ENCODE measurements around the gene FLNB. TPM values are rescaled to one million over a fixed set of nuclear protein-coding genes. Genes with fewer than 3 reads are reported as not detected.

The FLNB gene
- total RNA-seq, 2 donors from 2014 or later = 410 to 585 TPM

DNA sequence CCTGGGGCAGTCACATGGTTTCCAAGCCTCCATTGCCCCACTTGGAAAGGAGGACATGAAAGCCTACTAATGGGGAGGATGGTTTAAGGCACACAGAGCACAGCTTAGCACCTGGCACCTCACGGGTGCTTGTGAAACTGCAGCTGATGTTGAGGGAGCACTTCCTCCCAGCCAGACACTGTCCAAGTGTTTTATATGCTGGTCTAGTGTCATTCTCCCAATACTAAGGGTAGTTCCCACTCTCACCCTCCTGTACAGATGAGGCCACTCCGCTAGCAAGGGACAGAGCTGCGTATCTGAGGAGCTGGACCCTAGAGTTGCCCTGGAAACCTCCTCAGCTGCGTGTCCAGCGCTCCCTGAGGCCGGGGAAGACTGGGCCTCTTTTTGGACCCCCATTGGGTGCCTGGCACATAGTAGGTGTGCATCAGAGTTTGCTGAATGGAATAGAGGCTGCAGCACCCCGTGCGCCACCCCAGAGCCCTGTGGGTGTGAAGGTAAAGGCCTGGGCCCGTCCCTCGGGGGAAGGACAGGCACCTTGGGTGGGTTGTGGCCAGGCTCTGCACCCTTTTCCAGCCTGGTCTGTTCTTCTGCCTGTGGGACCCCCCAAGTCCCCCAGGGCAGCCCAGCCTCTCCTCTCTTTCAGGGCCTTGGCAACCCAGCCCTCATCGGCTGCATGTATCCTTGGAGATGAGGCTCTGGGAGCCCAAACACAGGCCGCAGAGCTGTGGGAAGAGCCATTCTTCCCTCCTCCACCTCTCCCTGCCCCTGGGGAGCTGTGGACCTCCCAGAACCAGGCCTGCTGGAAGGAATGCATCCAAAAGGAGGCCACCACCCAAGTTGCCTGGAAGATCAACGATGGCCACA is 171.2 kb downstream of the FLNB start:
- intact Hi-C loops (cut with DNase I, micrococcal nuclease) = loop anchor here (10.0 kb wide), 2 partner anchors 115 to 175 kb away; partner anchors contain the start of gene FLNB (in 1 of the 2)
- no peak for DNase-seq
- no peak for ATAC-seq

DNA sequence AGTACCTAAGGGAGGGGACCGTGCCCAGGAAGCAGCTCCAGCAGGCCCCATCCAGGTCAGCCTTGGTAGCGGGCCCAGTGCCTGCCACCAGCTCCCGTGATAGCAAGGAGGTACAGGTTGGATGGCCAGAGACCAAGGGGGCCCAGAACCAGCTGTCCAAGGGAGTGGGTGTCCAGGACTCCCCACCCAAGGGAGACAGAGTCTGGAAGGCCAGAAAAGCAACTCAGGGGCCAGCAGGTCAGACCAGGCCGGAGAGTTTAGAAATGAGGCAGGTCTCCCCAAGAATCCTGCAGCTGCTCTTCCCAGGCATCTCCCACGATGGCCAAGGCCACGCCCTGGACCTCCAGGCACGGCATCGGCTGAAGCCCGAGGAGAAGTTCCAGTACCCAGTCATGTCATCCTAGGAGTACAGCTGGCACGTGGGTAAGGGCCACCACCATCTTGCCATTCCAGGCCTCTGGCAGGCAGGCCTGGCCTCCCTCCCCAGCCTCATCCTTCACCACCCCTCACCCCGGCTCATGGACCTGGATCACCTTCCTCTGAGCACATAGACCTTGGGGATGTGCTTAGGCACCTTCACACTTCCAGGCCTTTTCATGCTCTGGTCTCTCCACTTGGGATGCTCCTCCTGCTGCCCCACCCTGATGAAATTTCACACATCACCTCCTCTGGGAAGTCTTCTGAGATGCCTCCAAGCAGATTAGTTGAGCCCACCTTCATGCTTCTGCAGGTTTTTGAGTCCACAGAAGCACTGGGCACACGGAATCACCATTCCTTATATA is 172.1 kb downstream of the FLNB start:
- ATAC-seq = no peak
- intact Hi-C loops (cut with DNase I, micrococcal nuclease) = loop anchor here in 1 of 2 donors (10.0 kb wide), 1 partner anchor 115 kb away; no protein-coding TSS in a partner anchor
- no peak for DNase-seq

- intact Hi-C loops (cut with DNase I, micrococcal nuclease) = loop anchor here in 1 of 2 donors (10.0 kb wide), 1 partner anchor 114 kb away; no protein-coding TSS in a partner anchor
- DNase-seq (no peak), ATAC-seq (peak; percentile 52)
Observed at GRCh38 chr3:58180940-58181587, 172.8 kb downstream of the FLNB start.

DNA sequence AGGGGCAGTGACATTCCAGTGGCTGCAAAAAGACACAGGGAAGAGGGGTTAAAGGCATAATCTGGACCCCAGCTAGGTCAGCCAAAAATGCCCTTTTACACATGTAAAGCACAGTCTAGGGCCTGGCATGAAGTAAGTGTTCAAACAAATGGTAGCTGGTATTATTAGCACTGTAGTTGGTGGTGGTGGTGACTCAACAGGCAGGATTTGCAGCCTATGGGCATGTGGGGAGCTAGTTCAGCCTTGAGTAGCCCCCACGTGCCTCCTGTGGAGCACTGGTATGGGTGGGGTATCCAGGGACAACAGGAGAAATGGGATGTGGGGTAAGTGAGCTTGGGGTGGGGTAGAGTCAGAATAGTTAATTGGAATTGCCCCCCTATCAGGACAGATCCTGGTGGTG is 175.0 kb downstream of the FLNB start:
- DNase-seq = no peak
- intact Hi-C loops (cut with DNase I, micrococcal nuclease) = loop anchor here in 1 of 2 donors (10.0 kb wide), 1 partner anchor 112 kb away; no protein-coding TSS in a partner anchor
- no peak for ATAC-seq

DNA sequence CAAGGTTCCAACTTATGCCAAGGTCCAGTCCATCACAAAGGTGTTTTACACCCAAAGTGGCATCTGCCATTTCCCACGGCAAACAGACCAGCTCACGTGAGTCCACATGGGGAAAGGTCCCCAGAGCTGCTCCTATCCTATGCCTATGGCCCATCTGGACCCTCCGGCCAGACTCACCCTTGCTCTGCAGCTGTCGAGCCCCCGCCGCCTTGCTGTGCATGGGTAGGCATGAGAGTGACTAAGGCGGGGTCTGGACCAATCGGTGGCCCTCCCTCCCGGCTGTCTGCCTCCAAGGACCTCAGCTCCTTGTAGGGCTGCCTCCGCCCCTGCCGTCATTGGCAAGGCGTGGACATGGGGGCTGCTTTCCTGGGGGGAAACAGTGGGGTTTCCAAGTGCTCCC is 175.7 kb downstream of the FLNB start:
- intact Hi-C loops (cut with DNase I, micrococcal nuclease) = loop anchor here in 1 of 2 donors (10.0 kb wide), 1 partner anchor 111 kb away; no protein-coding TSS in a partner anchor
- ATAC-seq = no peak
- no peak for DNase-seq

GRCh38 chr3:58184309-58184981 is 176.2 kb downstream of the FLNB start:
- no peak for ATAC-seq
- intact Hi-C loops (cut with DNase I, micrococcal nuclease) = loop anchor here in 1 of 2 donors (10.0 kb wide), 1 partner anchor 110 kb away; no protein-coding TSS in a partner anchor
- DNase-seq = no peak

DNA sequence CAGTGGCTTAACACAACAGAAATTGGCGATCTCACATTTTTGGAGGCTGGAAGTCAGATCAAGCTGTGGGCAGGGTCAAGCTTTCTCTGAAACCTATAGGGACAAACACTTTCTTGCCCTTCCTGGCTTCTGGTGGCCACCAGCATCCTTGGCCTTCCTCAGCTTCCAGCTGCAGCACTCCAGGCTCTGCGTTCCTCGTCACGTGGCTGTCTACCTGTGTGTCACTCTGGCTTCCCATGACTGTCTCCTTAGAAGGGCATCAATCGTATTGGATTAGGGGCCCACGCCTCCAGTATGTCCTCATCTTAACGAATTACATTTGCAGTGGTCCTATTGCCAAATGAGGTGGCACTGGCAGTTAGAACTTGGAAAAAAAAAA is 176.7 kb downstream of the FLNB start:
- intact Hi-C loops (cut with DNase I, micrococcal nuclease) = loop anchor here (5.0 to 10.0 kb wide), 2 partner anchors 110 to 117 kb away; no protein-coding TSS in a partner anchor

DNA sequence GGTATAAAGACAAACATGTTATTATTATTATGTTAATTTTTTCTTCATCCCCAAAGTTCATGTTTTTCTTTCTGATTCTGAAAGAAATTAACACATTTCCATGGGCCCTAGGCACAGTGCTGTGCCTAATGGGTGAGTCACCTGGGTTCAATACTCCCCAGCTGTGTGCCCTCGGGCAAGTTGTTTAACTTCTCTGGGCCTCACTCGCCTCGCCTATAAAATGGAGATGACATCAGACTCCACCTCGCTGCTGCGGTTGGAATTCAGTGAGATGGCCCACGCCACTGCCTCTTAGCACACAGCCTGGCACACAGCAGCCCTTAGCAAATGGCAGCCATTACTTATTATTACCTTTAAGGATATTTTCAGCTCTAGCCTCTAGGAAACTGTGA is 179.9 kb downstream of the FLNB start:
- DNase-seq = no peak
- no peak for ATAC-seq
- intact Hi-C loops (cut with DNase I, micrococcal nuclease) = loop anchor here (5.0 to 10.0 kb wide), 2 partner anchors 107 to 114 kb away; no protein-coding TSS in a partner anchor

More for the DNA sequence above, 176.7 kb downstream of the FLNB start:
- ATAC-seq = no peak
- no peak for DNase-seq

DNA sequence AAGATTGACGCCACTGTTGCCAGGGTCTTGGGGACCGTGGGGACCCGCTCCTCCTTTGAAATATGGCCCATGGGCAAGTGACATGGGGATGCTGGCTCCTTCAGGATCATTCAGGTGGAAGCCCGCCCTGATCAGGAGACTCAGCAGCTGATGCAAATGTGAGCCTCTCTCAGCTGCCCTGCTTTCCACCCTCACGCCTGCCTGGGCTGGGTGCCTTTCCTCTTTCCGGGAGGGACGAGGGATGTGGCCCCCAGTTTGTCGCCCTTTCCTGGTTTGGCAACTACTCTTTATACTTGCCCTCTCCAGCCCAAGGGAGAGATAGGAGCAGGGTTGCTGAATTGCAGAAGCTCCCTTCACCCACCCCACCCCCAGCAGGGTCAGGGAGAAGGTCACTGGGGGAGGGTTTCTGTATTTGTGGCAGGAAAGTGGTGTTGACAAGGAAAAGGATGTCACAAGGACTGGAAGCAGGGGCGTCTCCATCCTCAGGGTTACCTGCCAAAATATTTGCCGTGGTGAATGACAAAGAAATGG is 180.8 kb downstream of the FLNB start:
- ATAC-seq (no peak), DNase-seq (no peak)
- intact Hi-C loops (cut with DNase I, micrococcal nuclease) = loop anchor here (5.0 to 10.0 kb wide), 2 partner anchors 106 to 113 kb away; no protein-coding TSS in a partner anchor

DNA sequence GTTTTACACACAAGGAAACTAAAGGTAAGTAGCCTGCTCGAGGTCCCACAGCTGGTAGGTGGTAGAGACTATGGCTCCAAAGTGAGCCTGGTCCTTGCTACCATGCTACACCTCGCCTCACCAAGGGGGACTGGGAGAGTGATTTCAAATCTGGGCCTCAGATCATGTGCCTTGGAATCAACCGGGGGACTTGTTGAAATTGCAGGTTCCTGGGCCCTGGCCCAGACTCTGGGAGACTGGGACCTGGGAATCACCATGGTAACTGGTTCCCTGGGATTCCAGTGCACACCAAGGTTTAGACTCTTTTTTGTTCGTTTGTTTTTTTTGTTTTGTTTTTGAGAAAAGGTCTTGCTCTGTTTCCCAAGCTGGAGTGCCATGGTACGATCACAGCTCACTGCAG is 181.5 kb downstream of the FLNB start:
- DNase-seq = no peak
- intact Hi-C loops (cut with DNase I, micrococcal nuclease) = loop anchor here (5.0 to 10.0 kb wide), 2 partner anchors 105 to 113 kb away; no protein-coding TSS in a partner anchor
- no peak for ATAC-seq

- intact Hi-C loops (cut with DNase I, micrococcal nuclease) = no loop called here
- DNase-seq (no peak), ATAC-seq (no peak)
Observed at GRCh38 chr3:58190291-58190690, 182.1 kb downstream of the FLNB start.

- no peak for ATAC-seq
- DNase-seq = no peak
- intact Hi-C loops (cut with DNase I, micrococcal nuclease) = no loop called here
Observed at GRCh38 chr3:58190882-58191281, 182.7 kb downstream of the FLNB start.

DNA sequence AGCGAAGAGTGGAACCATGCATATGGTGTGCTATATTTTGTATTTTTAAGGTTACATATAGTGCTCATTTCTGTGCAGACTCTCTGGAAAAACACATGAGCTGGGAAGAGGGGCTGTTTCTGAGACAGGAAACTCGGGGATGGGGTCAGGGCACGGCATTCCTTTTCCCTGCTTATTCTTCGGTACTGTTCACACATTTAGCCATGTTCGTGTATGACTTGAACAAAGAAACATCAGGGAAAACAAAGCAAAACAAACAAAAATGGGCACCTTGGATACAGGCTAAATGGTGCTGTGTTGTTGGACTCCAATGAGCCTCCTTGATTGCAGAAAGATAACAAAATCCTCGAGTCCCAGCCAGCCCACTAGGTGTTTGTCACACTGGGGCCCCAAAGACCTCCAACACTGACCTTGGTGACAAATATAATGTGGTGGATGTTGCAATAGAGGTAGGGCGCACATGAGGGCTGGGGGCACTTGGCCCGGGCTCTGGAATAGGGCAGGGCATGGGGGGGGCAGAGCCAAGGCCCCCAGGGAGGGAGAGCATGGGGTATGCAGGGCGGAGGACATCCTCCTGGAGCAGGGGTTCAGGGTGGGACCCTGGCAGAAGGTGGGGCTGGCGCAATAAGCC is 183.3 kb downstream of the FLNB start:
- ATAC-seq = no peak
- DNase-seq = no peak
- intact Hi-C loops (cut with DNase I, micrococcal nuclease) = no loop called here

DNA sequence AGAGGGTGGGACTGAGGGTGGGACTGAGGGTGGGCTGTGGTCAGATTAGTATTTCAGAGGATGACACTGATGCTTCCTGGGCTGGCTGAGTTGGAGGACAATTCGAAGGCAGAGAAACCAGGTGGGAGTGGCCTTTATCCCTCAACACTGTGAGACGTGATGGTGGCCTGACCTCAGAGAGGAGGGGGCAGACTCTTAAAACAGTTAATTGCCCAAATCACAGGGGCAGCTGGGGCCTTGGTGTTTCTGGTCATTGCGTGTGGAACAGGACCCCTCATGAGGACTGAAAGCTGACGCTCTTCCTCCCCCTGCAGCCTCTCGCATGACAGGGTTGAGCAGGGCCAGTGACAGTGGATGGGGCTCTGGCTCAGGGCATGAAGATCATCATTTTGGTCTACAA is 183.8 kb downstream of the FLNB start:
- intact Hi-C loops (cut with DNase I, micrococcal nuclease) = no loop called here
- no peak for DNase-seq
- no peak for ATAC-seq

GRCh38 chr3:58193682-58194407 is 185.6 kb downstream of the FLNB start:
- DNase-seq (no peak), ATAC-seq (no peak)
- intact Hi-C loops (cut with DNase I, micrococcal nuclease) = no loop called here

DNA sequence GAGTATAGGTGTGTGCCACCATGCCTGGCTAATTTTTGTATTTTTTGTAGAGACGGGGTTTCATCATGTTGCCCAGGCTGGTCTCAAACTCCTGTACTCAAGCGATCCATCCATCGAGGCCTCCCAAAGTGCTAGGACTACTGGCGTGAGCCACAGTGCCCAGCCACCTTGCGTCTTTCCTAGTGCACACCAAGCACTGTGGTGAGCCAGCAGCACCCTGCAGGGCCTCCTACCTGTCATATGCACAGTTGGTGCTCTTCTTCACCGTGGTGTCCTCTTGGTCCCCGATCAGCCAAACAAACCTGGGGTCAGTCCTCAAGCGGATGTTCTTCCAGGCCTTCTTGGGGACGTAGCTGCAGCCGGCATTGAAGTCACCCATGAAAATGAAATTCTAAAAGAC is 189.4 kb downstream of the FLNB start:
- DNase-seq (no peak), ATAC-seq (no peak)
- intact Hi-C loops (cut with DNase I, micrococcal nuclease) = no loop called here

GRCh38 chr3:58198362-58198761 is 190.1 kb downstream of the FLNB start:
- ATAC-seq (no peak), DNase-seq (no peak)
- intact Hi-C loops (cut with DNase I, micrococcal nuclease) = no loop called here

Measured in left colon (tissue), 2 donors.